GM12864 (cell line): ENCODE measurements around the gene CTSC.

Source experiments
- DNase-seq: peaks from one replicate; pipeline ENCODE4 v3.0.0-alpha.2; 2011; ENCODE audit warnings: low read depth
- H3K4me3 ChIP-seq: 2 replicates; pipeline ENCODE4 v1.5.1; 2011; ENCODE audit warnings: mild to moderate bottlenecking, low read depth, low read length, control low read depth
- TF ChIP-seq, protein P1 (sequence below): IDR thresholded peaks from 2 replicates; pipeline ENCODE4 v1.5.1; 2011; ENCODE audit warnings: low read depth, mild to moderate bottlenecking, moderate library complexity, low read length, control low read depth, inconsistent platforms; ENCODE audit errors: missing control alignments

CTSC gene

DNA sequence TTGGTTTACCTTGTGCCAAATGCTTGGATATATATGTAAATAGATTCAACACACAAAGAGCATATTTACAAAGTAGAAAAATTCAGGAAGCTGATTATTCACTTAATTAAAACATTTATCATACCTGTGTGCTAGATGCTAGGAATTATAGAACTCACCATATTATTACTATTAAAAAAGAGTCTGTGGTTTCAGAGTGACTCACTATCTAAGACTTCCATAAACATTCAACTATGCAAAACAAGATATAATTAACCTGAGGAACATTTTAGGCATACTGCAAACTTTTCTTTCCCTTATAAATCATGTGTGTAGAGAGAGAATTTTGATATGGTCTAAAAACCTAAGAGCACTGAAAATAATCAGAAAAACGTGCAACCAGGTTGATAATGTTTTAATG is 27.3 kb downstream of the CTSC start:
- TF ChIP-seq, protein P1, sequence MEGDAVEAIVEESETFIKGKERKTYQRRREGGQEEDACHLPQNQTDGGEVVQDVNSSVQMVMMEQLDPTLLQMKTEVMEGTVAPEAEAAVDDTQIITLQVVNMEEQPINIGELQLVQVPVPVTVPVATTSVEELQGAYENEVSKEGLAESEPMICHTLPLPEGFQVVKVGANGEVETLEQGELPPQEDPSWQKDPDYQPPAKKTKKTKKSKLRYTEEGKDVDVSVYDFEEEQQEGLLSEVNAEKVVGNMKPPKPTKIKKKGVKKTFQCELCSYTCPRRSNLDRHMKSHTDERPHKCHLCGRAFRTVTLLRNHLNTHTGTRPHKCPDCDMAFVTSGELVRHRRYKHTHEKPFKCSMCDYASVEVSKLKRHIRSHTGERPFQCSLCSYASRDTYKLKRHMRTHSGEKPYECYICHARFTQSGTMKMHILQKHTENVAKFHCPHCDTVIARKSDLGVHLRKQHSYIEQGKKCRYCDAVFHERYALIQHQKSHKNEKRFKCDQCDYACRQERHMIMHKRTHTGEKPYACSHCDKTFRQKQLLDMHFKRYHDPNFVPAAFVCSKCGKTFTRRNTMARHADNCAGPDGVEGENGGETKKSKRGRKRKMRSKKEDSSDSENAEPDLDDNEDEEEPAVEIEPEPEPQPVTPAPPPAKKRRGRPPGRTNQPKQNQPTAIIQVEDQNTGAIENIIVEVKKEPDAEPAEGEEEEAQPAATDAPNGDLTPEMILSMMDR = no peak
- H3K4me3 ChIP-seq = no peak overlapping the region
- no peak for DNase-seq

DNA sequence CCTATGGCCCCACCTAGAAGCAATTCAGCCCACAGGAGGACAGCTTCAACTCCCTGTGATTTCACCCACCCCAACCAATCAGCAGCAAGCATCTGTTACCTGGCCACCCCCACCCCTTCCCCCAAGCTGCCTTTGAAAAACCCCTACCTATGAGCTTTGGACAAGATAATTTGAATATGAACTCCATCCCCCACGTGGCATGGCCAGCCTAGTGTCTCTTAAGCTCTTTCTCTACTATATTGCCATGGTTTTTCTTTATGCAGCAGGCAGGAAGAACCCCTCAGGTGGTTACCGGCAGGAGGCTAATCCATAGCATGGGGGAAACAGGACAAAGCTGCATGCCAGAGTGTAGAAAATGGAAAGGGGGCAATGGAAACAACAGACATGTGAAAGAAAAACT is 29.0 kb downstream of the CTSC start:
- TF ChIP-seq, protein P1 = no peak
- no peak for DNase-seq
- no peak overlapping the region for H3K4me3 ChIP-seq

DNA sequence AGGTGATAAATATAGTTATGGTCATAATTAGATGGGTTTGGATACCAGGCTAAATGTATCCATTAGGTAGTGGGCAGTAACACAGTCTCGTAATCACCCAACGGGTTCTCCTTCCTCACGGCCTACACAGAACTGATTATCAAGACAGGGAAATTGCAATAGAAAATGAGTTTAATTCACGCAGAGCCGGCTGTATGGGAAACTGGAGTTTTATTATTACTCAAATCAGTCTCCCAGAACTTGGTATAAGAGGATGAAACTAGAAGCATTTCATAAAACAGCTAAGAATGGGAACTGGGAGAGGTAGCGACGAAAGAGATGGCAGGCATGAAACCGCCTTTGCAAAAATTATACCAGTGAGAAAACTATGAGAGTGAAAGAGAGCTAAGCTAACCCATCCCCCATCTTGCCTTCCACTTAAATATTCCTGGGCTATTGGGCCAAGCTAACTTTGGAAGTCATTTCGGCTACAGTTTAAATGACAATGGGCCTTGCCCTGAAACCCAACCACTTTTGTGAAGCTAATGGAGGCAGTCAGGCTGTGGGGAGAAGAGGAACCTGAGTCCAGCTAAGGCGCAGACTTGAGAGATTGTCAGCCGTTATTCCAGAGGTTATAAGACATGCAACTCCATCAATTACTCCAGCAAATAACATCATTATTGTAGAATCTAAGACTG is 29.6 kb downstream of the CTSC start:
- no peak overlapping the region for H3K4me3 ChIP-seq
- peak; percentile 30 for DNase-seq
- TF ChIP-seq, protein P1 = no peak

DNA sequence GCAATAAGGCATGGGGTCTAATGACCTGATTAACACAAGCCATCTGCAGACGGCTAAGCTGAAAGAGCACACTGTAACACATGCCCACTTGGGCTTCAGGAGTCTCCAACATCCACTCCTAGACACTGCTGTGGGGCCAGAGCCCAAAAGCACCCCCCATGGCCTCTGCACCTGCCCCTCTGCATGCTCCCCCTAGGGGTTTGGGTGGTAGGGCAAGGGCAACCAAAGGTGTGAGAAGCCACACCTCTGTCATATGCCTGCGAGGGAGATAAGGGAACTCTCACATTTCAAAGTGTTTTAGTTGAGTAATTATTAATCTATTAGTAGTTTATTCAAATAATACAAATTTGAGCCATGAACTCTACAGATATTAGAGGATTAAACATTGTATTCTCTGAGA is 30.8 kb downstream of the CTSC start:
- TF ChIP-seq, protein P1 = no peak
- DNase-seq = no peak
- H3K4me3 ChIP-seq = no peak overlapping the region

DNA sequence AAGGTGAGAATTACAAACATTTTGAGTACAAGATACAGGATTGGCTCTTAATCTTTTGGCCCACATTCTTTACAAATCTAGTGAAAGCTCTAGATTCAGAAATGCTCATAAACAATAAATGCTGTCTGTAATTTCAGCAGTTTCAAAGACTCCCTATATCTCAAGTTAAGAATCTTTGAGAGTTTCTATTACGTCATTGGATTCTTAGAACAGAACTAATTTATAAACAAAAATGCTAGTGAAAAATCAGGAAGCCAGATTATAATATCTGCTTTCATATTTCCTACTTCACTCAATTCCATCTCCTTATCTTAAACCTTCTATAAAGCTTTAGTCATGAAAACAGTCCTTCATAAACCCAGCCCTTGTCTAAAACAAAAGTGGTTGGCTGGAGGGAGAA is 32.1 kb downstream of the CTSC start:
- no peak for DNase-seq
- TF ChIP-seq, protein P1 = no peak
- no peak overlapping the region for H3K4me3 ChIP-seq

DNA sequence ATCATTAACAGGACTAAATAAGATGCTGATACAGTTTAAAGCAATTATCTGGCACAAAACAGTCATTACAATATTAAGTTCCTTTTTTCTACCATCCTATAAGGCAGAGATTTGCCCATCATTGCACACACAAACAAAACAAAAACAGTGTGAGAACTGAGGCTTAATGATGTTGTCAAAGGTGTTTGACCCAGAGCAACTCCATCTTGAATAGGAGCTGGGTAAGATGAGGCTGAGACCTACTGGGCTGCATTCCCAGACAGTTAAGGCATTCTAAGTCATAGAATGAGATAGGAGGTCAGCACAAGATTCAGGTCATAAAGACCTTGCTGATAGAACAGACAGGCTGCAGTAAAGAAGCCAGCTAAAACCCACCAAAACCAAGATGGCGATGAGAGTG is 33.2 kb downstream of the CTSC start:
- no peak overlapping the region for H3K4me3 ChIP-seq
- DNase-seq = no peak
- TF ChIP-seq, protein P1 = no peak

DNA sequence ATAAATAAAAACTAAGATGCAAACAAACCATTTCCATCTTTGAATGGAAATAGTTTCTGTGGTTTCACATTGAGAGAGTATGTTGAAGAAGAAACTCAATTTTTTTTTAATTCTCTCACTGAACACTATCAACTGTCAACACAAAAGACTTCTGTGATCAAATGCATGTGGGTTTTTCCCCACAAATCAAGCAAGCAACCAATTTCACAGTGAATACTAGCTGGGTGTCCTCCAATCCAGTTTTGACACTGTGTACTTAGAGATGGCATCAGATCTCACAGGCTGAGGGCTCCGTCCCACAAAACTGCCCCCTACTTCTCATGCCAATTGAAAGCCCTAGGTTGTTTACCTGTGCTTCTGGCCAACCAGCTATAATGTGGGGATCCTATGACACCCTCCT is 34.5 kb downstream of the CTSC start:
- H3K4me3 ChIP-seq = no peak overlapping the region
- no peak for DNase-seq
- TF ChIP-seq, protein P1 = no peak
